Stimulated activated CD8-positive, alpha-beta memory T cell treated with anti-CD3 and anti-CD28 coated beads, Interleukin-15, amount 100 ng/mL, for 24 hours (primary cell): ENCODE results near the gene TAF13.
A peak's percentile ranks its signal among the peaks of the same experiment; 100 is the strongest.

Experiments used
- DNase-seq: peaks from one replicate; pipeline ENCODE4 v3.0.0-alpha.2; 2020; ENCODE audit warnings: low read depth

TAF13 gene

GRCh38 chr1:109075531-109076490 lies at the start of gene TAF13:
TSS of gene TAF13 (minus strand) at chr1:109076003. CDS start at chr1:109075947, 56 bp downstream.
- DNase-seq: peak; percentile 80

GRCh38 chr1:109120356-109120755 lies 44.6 kb upstream of the TAF13 start:
- DNase-seq: no peak

GRCh38 chr1:109118089-109118488 lies 42.3 kb upstream of the TAF13 start:
- no peak for DNase-seq

- no peak for DNase-seq
These were observed 40.5 kb upstream of the TAF13 start for GRCh38 chr1:109116286-109116685.

- no peak for DNase-seq
These were observed 39.9 kb upstream of the TAF13 start for GRCh38 chr1:109115685-109116084.

- DNase-seq: no peak
These were observed 38.5 kb upstream of the TAF13 start for GRCh38 chr1:109114342-109114674.

- DNase-seq: peak; percentile 40
These were observed 38.0 kb upstream of the TAF13 start, which contains the start of gene ELAPOR1 for GRCh38 chr1:109113590-109114341. TSS of gene ELAPOR1 (plus strand) at chr1:109114115. CDS start at chr1:109114184, 69 bp downstream.

- DNase-seq: peak; percentile 78
These were observed 37.0 kb upstream of the TAF13 start for GRCh38 chr1:109112652-109113285.

- no peak for DNase-seq
These were observed 36.4 kb upstream of the TAF13 start for GRCh38 chr1:109112056-109112651.

GRCh38 chr1:109111386-109112055 lies 35.7 kb upstream of the TAF13 start:
- no peak for DNase-seq

- no peak for DNase-seq
These were observed 34.1 kb upstream of the TAF13 start for GRCh38 chr1:109109906-109110305.

- DNase-seq: no peak
These were observed 32.0 kb upstream of the TAF13 start for GRCh38 chr1:109107785-109108184.

- DNase-seq: no peak
These were observed 30.1 kb upstream of the TAF13 start for GRCh38 chr1:109105881-109106280.

GRCh38 chr1:109104364-109105151 lies 28.8 kb upstream of the TAF13 start:
- DNase-seq: no peak

GRCh38 chr1:109099938-109100773 lies 24.4 kb upstream of the TAF13 start:
- DNase-seq: peak; percentile 87

- no peak for DNase-seq
These were observed 20.3 kb upstream of the TAF13 start for GRCh38 chr1:109096120-109096519.

- DNase-seq: no peak
These were observed 19.8 kb upstream of the TAF13 start for GRCh38 chr1:109095631-109096030.

- DNase-seq: no peak
These were observed 19.1 kb upstream of the TAF13 start for GRCh38 chr1:109094871-109095270.

GRCh38 chr1:109094377-109094803 lies 18.6 kb upstream of the TAF13 start:
- DNase-seq: no peak

- no peak for DNase-seq
These were observed 16.0 kb upstream of the TAF13 start for GRCh38 chr1:109091839-109092193.
